Measurements from ENCODE around the gene RELA.

RELA gene

GRCh38 chr11:65611028-65611757 lies 51.5 kb downstream of the RELA start:
- DNase-seq: no peak

- no peak for DNase-seq
These were observed 52.3 kb downstream of the RELA start for GRCh38 chr11:65610404-65610803.

DNA sequence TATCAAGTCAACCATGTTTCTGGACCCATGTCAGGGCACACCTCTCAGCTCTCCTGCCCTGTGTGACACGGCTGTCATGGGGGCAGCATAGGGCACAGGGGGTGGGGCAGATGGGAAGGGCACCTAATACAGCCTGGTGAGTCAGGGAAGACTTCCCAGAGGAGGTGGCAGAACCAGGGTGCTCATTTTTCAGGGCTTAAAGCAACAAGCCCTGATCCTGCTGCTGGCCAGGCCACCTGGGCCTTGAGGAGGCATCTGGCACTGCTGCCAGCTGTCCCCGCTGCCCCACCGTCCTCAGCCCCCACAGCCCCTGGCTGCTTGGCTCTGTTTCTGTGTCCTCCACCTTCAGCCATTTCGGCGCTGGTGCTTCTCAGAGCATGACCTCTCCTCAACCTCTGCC lies 53.1 kb downstream of the RELA start:
- DNase-seq: no peak

DNA sequence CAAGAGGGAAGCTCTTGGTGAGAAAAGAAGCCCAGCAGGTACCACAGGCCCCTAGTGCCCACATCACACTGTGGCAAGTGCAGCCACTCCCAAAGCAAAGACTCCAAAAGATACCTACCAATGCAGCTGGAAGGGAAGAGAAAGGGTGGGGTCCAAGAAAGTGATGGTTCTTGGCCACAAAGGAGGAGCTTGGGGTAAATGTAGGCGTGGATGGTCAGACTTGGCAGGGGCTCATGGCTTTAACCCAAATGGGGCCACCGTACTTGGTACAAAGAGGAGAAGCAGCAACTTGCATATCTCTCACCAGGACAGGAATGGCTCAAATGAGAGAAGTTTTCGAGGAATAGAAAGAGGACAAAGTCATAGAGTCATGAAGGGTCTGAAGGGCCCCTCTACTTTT lies 53.5 kb downstream of the RELA start:
- no peak for DNase-seq

DNA sequence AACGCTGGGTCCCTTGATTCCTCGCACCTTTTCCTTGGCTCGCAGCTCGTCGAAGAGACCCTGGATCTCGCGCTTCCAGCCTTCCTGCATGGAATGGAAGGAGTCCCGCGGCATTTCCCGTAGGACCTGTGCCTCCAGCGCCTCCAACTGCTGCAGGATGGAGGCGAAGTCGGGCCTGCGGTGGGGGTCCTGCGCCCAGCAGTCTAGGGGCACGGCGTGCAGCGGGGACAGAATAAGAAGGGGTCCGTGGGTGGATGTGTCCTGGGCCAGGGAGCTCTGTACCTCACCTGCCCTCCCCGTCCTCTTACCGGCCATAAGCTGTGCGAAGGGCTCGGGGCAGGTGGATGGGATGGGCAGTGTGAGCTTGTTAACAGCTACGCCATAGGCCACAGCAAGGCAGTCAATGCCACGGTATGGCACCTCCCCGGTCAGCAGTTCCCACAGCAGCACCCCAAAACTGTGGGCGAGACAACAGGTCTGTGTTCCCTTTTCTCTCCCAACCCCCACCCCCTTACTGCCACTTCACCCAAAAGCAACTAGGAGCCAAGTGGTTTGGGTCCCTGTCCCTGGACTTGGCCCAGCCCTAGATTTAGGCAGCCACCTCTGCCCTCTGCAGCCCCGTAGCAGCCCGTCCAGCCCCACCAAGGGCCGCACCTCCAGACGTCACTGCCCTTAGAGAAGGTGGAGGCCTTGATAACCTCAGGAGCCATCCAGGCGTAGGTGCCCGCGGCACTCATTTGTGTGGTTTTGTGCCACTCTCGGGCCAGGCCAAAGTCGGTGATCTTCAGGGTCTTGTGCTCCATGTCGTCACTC lies 54.9 kb downstream of the RELA start:
- DNase-seq: no peak

GRCh38 chr11:65606876-65607613 lies 55.7 kb downstream of the RELA start:
- DNase-seq: peak; percentile 97

- DNase-seq: no peak
These were observed 58.5 kb downstream of the RELA start for GRCh38 chr11:65604258-65604657.

All from eye (tissue), 1 donor.